ENCODE data around the gene DNHD1.
A peak's percentile ranks its signal among the peaks of the same experiment; 100 is the strongest.

The DNHD1 gene

DNA sequence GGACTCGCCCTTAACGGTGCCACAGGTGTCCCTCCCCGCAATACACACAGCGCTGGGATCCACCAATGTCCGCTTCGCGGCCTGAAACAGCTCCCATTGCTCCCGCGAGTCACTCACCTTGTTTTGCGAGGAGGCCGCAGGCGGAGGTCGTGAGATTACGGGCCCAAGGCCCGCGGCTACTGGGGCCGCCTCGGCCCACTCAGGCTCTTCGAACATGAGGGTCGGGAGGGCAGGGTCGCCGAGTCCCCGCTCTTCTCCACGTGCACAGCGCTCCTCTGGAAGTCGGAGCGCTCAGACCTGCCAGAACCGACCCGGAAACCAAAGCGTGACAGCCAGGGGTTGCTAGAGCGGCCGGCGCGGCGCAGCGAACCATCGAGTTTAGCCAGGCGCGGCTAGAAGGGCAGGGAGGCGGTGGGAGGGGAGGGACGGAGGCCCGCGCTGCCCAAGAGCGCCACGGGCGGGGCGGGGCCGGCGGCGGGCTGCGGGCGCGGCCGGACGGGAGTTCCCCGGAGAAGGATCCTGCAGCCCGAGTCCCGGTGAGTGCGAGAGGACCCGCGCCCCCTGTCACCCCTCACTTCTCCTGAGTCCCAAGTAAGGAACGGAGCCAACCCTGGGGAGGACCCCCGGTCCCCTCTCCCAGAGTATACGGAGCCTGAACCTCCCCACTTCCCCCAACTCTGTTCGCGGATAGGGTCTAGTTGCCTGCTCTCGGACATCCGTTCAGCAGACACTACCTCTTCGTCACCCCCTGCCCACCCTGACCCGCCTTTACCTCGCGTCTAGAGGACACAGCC, 106.4 kb downstream of the DNHD1 start, which contains the start of the genes ILK and RRP8:
TSS of gene ILK (plus strand) at position 488 of the 794 bp plus-strand sequence. CDS start 498 bp downstream, outside the sequence.
TSS of gene RRP8 (minus strand) at position 330 of the 794 bp plus-strand sequence. CDS start at position 216, 114 bp downstream.
- peak within 1 kb of the TSS; percentile 88 for H3K4me3 ChIP-seq (ENCODE audit: control insufficient read depth, low read depth, low read length)
- DNase-seq (ENCODE audit: low read depth), result peak; percentile 34
- TF ChIP-seq, protein P1, sequence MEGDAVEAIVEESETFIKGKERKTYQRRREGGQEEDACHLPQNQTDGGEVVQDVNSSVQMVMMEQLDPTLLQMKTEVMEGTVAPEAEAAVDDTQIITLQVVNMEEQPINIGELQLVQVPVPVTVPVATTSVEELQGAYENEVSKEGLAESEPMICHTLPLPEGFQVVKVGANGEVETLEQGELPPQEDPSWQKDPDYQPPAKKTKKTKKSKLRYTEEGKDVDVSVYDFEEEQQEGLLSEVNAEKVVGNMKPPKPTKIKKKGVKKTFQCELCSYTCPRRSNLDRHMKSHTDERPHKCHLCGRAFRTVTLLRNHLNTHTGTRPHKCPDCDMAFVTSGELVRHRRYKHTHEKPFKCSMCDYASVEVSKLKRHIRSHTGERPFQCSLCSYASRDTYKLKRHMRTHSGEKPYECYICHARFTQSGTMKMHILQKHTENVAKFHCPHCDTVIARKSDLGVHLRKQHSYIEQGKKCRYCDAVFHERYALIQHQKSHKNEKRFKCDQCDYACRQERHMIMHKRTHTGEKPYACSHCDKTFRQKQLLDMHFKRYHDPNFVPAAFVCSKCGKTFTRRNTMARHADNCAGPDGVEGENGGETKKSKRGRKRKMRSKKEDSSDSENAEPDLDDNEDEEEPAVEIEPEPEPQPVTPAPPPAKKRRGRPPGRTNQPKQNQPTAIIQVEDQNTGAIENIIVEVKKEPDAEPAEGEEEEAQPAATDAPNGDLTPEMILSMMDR (IDR thresholded peaks at IDR 0.05; ENCODE audit: control insufficient read depth, insufficient read depth, low read depth, low read length, missing control alignments), result peak; percentile 29

DNA sequence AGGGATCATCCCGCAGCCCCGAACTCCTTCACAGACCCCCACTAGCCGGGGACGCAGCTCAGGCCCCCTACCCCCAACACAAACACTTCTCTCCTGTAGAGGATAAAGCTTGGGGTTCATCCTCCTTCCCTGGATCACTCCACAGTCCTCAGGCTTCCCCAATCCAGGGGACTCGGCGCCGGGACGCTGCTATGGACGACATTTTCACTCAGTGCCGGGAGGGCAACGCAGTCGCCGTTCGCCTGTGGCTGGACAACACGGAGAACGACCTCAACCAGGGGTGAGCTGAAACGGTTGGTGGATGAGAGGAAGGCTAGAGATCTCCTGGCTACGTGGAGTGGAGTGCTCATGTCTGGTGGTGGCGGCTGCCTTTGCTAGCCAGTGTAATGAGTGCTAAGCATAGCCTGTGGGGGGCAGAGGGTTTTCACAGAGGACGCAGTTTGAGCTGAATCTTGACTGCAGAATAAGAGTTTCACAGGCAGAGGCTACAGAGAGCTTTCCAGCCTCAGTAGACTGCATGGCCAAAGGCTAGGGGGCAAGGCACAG, 107.1 kb downstream of the DNHD1 start:
- DNase-seq (ENCODE audit: low read depth), result peak; percentile 28
- TF ChIP-seq, protein P1 (IDR thresholded peaks at IDR 0.05; ENCODE audit: control insufficient read depth, insufficient read depth, low read depth, low read length, missing control alignments), result peak; percentile 32
- peak overlapping the region; percentile 88 for H3K4me3 ChIP-seq (ENCODE audit: control insufficient read depth, low read depth, low read length)

DNA sequence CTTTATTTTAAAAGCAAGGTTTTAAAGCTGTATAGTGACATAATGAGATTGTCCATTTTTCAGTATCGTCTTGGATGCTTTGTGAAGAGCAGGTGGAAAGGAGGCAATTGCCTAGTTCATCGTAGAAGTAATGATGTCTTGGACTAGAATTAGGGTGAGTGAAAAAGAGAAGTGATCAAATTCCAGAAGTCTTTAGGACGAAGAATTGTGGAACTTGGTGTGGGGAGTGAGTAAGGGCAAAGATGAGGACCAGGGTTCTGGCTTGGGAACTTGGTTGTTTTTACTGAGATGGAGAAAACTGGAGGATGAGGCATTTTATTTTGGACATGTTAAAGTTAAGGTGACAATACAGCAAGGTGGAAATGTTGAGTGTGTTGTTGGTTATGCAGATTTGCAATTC, 107.7 kb downstream of the DNHD1 start:
- no peak for DNase-seq (ENCODE audit: low read depth)
- H3K4me3 ChIP-seq (ENCODE audit: control insufficient read depth, low read depth, low read length), result peak overlapping the region; percentile 88
- TF ChIP-seq, protein P1 (IDR thresholded peaks at IDR 0.05; ENCODE audit: control insufficient read depth, insufficient read depth, low read depth, low read length, missing control alignments), result no peak

DNA sequence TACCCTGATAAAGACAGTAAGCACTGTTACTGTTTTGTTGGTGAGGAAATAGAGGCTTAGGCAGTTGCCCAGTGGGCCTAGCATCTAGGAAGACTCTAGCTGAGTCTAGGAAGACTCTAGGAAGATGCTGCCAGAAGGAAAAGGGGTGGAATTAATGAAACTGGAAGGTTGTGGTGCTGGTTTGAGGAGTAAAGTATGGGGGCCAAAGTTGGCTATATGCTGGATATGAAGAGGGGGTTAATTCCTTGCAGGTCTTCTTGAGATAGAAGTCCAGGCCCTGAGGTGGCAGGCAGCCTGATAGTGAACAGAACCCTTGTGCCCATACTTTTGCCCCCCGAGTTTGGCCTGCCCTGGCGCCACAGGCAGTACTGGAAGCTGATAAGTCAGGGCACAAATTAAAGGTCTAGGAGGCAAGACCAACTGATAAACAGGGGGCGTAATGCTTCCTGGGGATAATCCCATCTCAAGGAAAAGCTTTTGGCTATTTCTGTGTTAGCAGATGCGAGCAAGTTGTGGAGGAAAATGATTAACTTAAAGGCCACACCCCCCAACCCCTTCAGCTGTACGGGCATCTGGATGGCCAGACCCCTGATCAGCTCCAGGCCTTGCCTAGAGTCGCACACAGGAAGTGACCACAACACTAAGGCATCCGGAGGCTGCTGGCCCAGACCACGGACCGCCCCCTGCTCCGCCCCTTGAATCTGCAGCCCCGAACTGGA, 109.5 kb downstream of the DNHD1 start:
- peak overlapping the region; percentile 8; the same call in 1 of the 2 replicates for H3K4me3 ChIP-seq (ENCODE audit: control insufficient read depth, low read depth, low read length)
- peak; percentile 67 for DNase-seq (ENCODE audit: low read depth)
- TF ChIP-seq, protein P1 (IDR thresholded peaks at IDR 0.05; ENCODE audit: control insufficient read depth, insufficient read depth, low read depth, low read length, missing control alignments), result no peak

DNA sequence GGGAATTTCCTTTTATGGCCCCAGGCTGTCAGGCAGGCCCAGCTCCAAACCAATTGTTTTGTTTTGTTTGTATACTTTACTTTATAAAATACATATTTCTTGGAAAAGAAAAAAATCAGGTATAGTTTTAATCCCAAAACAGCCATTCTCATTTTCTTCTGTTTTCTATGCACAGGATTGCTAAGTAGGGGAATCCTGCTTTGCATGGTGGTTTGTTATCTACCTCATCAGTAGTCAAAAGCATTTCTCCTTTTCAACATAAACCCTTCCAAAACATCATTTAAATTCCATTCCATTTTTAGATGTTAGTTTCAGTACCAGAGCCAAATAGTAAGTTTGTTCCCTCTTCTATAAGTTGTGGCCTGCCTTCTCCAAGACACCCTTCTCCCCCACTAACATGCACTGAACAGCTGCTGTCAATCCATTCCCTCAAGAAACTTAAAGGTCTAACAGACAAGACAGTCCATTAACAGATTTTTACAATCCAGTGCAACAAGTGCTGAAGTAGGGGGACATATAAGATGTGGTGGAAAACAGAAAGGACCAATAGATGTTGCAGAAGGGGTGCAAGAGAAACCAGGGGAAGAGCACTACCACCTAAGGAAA, 110.2 kb downstream of the DNHD1 start:
- DNase-seq (ENCODE audit: low read depth), result no peak
- TF ChIP-seq, protein P1 (IDR thresholded peaks at IDR 0.05; ENCODE audit: control insufficient read depth, insufficient read depth, low read depth, low read length, missing control alignments), result no peak
- H3K4me3 ChIP-seq (ENCODE audit: control insufficient read depth, low read depth, low read length), result no peak overlapping the region

DNA sequence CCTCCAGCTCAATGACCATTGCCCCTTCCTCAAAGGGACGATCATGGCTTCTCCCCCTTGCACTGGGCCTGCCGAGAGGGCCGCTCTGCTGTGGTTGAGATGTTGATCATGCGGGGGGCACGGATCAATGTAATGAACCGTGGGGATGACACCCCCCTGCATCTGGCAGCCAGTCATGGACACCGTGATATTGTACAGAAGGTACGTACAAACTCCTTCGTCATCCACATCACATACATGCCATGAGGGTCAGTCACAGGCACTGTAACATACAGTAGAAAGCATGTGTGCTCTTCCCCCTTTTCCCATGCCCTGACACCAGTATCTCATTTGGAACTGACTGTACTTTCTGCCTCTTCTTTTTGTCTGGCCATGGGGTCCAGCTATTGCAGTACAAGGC, 110.9 kb downstream of the DNHD1 start:
- no peak for DNase-seq (ENCODE audit: low read depth)
- no peak overlapping the region for H3K4me3 ChIP-seq (ENCODE audit: control insufficient read depth, low read depth, low read length)
- TF ChIP-seq, protein P1 (IDR thresholded peaks at IDR 0.05; ENCODE audit: control insufficient read depth, insufficient read depth, low read depth, low read length, missing control alignments), result no peak

Data from AG09309 (cell line).